ENCODE data around the gene HRG.

Gene HRG

DNA sequence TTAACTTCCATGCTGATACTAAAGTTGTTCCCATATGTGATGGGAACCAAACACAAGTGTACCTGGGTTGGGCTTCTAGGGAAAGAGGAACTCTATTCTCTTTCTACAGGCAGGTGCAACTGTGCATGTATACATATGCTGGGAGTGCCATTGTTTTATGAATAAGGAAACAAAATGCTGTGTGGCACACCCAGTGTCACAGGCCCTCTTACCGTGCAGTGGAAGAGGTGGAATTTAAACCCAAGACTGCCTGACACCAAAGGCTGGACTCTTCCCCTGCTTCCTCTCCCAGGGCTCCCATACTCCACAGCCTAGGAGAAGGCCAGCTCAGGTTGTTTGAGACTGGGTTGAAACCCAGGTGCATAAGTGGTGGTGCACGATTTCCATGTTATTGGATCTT lies 27.6 kb upstream of the HRG start:
- DNase-seq = no peak

DNA sequence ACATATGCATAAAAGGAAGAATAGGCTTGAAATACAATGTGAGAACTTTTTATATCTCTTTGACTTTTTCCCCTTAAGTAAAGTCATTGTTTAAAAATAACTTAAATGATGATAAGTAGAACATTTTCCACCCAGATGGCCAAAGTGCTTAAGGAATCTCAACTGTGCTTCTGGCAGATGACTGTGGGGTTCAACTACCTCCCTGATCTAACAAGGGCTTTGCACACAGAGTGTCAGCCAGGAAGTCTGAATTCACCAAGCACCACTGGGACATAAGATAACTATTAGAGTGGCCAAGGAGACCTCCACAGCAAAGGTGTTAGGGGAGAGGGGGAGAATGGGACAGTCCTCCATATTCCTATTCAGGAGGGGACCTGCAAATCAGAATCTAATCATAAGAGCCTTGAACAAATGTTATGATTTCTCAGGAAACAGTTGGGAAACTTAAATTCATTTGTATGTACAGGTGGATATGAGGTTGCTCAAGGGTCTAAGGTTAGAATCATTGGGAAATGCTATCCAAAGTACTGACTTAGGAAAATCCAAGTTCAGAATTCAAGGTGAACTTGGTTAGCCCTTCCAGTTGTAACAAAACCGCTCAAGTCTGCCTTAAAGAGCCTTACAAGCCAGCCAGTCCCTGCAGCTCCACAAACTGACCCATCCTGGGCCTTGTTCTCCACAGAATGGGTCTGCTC lies 25.9 kb upstream of the HRG start, which contains the start of gene FETUB:
FETUB (plus strand) TSS at position 622 of the 695 bp plus-strand sequence; CDS start at position 684, 62 bp downstream.
- DNase-seq = no peak

DNA sequence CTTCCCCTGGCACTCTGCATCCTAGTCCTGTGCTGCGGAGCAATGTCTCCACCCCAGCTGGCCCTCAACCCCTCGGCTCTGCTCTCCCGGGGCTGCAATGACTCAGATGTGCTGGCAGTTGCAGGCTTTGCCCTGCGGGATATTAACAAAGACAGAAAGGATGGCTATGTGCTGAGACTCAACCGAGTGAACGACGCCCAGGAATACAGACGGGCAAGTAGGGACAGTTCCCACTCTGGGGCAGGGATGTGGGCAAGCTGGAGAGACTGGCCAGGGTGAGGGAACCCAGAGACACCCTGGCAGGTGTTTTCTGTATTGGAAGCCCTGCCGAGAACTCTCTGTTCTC lies 25.4 kb upstream of the HRG start:
- no peak for DNase-seq

DNA sequence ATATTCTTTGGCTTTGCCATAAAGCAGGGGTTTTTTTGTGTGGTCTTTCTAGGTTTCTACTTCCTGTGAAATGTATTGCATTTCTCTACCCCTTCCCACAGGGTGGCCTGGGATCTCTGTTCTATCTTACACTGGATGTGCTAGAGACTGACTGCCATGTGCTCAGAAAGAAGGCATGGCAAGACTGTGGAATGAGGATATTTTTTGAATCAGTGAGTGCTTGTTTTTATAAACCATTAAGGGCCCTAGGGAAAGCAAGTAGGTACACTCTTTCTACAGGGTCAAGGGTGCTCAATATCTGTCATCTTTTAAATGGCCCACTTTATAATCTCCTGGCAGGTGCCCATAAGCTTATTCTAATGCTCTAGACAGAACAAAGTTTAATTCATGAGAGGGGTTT lies 24.9 kb upstream of the HRG start:
- no peak for DNase-seq

DNA sequence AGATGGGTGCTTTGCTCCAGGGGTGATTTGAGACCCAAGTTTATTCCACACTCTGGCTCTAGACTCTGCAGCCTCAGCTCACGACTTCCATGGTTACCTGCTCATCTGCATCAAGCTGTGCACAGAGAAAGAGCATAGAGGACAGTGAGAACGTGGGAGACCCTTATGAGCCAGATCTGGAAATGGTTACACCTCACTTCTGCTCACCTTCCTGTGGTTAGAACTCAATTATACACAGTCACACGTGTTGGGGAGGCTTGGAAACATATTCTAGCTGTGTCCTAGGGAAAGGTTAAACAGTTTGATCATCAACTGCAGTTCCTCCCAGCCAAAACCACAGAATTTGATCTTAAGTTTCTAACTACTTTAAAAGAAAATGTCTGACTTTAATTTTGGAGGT lies 23.8 kb upstream of the HRG start:
- DNase-seq = no peak

DNA sequence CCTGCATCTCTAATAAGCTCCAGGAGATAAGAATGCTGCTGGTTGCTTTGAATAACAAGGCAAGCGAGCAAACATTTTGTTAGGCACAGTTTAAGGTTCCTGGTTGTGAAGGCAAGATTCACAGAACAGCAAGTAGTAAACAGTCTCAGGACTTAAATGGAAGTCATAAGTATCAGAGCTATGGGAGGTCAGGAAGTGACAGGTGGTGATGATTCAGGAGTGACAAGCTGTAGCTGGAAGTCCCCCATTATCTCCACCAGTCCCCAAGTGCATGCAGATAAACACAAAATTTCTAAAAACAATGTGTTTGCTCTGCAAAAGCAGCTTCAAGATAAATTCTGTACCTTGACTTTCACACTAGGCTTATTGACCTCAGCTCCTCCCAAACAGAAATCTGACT lies 22.3 kb upstream of the HRG start:
- DNase-seq = no peak

DNA sequence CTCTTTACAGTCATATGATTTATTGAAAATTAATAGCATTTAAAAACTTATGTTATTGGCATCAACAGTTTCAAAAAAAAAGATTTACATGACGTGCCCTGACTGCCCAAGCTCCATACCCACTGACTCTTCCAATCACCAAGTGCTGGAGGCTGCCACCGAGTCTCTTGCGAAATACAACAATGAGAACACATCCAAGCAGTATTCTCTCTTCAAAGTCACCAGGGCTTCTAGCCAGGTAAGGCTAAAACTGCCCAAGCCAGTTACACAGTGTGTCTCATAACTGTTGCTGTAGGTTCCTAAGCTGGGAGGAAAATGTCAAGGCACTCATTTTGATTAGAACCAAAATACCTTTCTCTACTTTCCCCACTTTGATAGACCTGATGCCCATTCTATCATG lies 21.1 kb upstream of the HRG start:
- no peak for DNase-seq

DNA sequence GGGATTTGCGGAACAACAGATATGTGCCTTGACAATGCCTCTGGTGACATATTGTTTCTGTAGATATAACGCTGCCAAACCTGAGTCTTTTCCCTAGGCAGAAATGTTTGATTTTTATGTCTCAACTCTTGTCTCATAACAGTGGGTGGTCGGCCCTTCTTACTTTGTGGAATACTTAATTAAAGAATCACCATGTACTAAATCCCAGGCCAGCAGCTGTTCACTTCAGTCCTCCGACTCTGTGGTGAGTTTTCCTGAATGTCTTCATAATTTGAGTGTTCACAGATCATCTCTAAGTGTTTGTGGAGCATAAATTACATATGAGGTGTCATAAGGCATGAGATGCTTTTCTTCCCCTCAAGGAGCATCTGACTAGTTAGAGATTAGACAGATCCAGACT lies 19.7 kb upstream of the HRG start:
- no peak for DNase-seq

DNA sequence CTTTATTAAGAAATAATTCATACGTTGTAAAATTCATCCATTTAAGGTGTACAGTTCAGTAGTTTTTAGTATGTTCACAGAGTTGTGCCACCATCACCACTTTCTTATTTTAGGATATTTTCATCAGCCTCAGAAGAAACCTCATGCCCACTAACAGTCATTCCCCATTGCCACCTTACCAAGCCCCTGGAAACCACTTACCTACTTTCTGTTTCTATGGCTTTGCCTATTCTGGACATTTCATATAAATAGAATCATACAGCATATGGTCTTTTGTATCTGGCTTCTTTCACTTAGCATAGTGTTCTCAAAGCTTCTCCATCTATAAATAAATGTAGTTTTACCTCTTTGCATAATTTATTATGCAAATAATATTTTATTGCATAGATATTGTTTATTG lies 19.0 kb upstream of the HRG start:
- no peak for DNase-seq

DNA sequence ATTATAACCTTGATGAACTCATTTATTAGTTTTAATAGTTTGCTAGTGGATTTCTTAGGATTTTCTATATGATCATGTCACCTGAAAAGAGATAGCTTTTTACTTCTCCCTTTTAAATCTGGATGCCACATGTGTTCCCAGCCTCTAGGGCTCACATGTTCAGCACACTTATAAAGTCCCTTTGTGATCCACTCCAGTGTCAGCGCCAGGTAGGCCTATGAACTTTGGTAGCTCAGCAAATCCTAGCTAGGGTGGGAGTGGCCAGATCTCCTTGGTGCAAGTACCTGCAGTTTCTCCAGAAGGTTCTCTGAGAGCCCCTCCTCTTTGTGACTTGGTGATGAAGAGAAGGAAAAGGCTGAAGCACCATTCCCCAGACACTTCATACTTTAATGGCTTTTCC lies 17.0 kb upstream of the HRG start:
- no peak for DNase-seq

DNA sequence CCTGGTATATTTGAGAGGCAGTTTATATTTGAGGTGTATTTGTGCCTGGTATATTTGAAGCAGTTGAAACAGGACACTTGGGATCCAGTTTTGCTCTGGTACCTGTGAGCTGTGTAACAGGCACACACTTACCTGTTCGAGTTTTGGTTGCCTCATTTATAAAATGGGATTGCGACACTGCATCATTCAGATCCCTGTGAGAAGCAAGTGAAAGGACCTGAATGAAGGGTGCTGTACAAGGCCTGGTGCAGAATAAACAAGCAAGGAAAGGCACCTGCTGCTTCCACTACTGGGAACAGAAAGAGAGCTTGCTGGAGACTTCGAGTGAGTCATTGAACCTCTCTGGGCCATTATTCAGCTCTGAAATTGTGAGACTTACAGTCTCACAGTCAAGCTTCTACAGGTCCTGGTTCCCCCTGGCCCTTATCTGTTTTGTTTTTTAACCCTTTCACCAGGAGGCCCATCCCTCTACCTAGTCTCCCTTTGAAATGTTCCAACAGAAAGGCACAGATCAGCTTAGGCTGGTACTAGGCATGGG lies 14.1 kb upstream of the HRG start:
- DNase-seq = no peak

DNA sequence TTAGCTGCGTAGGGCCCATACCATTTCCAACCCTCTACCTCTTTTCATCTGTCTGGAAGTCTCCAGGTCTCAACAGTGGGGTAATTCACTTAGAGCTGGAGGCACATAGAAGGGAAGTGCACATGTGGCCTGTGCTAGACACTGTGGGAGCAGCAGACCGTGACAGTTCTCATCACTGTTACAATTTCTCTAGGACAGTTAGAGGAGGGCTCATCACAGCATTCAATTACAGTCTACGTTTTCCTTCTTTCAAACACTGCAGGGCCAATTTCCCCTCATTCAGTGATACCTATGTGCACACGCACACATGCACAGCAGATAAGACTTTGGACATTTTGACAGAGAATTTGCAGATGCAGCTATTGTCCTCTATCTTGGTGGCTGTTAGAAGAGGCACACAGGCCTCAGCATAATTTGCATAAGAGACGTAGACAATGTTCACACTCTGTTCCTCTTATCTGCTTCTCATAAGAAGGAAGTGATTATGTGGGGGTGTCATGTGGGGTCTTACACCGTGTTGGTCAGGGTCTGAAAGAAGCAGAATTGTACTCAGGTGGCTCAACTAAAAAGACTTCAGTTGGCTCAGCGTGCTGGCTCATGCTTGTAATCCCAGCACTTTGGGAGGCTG lies 12.6 kb upstream of the HRG start:
- no peak for DNase-seq

DNA sequence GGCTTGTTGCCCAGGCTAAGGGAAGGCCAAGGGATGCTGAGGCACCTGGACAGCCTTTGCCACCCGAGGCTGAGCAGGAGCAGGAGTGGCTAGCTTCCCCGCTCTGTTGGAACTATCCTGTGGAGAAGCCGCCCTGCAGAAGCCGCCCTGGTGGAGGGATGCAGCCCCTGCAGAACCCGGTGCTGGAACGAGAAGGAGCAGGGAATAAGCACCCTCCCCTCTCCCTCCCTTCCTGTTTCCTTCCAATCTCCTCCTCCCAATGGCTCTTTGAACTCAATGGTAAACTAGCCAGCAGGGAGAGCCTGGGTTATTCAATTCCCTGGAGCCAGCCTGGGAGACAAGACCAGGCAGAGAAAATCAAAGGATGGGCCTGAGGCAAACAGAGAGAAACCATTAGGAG lies 11.8 kb upstream of the HRG start:
- DNase-seq = no peak

DNA sequence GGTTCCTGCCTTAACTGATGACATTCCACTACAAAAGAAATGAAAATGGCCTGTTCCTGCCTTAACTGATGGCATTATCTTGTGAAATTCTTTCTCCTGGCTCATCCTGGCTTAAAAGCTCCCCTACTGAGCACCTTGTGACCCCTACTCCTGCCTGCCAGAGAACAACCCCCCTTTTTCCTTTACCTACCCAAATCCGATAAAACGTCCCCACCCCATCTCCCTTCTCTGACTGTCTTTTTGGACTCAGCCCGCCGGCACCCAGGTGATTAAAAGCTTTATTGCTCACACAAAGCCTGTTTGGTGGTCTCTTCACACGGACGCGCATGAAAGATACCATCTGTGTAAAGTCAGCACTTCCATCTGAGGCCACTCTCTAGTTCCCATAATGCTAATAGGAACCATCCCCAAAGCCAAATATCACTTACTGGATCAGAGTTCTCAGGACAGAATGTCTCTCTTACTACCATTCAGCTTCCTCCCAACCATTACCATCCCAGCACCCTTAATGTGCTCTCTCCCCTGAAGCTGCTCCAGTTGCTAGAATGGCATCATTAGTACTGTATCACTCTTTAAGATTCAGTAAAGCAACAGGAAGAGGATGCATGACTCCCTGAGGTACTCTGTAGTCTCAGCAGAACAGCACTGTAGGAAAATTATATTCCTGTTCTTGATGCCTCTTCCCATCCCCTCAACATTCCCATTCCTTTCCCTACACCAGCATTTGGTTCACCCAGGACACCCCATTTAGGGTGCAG lies 2.3 kb upstream of the HRG start:
- no peak for DNase-seq

DNA sequence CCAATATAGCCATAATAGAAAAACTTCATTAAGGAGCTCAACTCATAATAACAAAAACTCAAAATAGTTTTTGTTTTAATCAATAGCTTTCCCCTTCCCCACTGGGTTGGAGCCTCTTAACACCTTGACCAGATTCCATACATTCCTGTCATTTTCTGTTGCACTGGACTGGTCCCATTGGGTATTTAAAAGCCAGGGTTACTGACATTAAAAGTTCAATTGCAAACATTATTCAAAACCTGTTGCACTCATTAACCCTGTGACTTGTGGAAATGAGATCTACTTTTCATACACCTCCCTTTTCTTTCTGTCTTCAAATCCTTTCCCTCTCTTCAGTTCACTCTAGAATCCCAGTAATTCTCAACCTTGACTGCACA lies 1.7 kb upstream of the HRG start:
- DNase-seq = no peak

DNA sequence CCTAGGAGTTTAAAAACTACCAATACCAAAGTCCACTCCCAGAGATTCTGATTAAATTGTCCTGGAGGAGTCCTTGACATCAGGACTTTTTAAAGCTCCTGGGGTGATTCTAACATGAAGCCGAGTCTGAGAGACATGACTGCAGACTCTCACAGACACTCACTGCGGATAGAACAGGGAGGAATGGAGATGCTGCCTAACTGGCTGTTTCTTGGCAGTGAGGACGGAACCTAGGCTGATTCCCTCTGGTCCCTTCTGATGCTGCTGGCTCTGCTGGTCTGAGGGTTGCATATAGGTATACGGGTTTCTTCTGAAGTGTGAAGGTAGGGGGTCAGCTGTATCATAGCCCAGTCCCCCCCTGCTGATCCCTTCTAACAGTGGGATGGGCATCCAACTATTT lies 1.3 kb upstream of the HRG start:
- no peak for DNase-seq

DNA sequence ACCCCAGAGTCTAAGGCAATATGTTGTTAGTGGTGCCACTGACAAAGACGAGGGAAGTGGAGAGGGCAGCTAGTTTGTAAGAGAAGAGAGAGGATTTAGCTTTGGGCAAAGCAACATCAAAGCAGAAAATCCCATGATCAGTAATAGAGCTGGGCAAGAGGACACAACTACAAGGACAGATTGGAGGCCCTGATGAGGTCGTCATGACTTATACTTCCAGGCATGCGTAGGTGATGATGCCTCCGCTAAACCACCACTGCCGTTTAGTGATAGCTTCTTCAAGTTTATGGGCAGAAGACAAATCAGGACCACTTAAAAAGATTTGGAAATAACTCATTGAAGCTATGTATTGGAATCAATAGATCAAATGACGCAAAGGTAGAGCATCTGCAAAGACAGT lies 2.6 kb downstream of the HRG start:
- no peak for DNase-seq

DNA sequence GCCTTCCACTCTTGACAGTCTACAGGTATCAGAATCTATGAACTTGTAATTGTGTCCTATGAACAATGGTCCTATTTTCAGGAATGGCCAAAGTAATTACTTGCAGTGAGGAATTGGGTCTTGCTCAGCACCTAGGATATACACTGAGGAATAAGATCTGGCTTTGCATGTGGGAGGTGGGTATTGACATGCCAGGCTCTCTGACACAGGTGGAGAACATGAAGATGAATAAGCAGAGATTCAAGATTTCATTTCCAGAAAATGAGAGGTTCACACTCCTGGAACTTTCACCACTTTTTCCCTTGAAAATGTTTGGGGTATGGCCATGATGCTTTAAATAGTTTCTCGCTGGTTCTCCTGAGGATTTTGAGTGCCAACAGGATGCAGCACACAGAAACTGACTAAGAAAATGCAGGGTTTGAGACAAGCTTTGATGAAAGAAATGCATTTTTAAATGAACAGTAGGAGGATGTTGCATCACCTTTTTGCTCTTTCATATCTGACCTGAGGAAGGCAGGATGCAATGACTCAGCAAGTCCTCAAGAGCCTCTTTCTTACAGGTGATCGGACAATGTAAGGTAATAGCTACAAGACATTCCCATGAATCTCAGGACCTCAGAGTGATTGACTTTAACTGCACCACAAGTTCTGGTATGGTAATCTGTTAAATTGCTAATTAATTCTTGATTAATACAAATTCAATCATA lies 3.7 kb downstream of the HRG start:
- DNase-seq = no peak

DNA sequence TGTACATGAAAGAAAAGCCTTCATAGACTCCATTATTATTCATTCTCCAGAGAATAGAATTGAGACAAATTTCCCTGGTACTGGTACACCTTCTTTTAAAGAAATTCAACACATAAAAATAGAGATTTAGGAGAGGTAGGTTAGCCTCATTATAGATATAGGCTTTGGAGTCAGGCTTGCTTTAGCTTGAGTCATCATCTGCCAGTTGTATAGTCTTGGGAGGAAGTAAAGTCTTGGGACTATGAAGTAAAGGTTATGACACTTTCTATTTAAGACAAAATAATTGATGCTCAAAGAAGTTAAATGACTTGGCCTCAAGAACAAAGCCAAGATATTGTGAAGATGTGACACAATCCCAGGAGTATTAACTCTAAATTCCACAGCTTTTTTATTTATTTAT lies 4.3 kb downstream of the HRG start:
- DNase-seq = no peak

DNA sequence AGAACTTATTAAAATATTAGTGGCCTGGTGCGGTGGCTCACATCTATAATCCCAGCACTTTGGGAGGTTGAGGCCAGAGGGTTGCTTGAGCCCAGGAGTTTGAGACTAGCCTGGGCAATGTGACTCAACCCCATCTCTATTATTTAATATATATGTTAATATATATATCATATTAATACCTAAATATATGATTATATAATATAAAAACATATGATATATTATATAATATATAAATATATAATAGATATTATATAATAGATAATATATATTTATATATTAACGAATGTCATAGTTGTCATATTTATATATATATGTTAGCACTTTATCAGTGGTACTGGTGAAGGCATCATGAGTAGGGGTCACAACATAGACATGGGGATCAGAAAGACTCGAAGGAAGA lies 5.2 kb downstream of the HRG start:
- DNase-seq = no peak

DNA sequence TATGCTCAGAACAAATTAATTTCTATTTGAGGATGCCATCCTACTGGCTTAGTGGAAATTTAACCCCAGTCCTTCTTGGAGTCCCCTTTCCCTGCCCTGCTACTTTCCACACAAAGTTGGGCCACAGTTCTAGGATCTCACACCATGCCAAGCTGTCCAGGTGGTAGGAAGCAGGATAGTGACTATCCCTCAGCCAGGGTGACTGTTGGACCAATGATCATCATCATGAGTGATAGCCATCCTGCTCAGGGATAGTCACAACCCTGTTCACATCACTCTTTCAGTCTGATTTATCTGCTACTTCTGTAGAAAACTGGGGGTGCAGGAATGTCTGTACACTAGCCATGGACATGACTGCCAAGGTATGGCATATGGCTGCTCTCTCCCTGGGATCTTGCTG lies 12.8 kb downstream of the HRG start:
- no peak for DNase-seq

DNA sequence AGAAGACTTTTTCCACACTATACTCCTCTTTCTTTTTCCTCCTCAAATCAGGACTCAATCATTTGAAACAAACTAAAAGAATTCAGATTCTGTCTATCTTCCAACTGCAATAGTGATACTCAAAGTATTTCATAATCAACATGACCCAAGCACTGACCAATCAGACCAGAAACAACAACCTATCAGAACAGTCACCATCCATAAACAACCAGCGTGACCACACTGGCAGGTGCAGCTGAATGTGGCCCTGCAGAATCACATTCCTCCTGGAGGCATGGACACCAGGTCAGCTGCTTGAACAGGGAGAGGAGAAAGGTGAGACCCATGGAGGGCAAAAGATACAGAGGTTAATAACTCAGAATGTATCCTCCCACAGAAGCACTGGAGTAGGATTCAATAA lies 13.3 kb downstream of the HRG start:
- no peak for DNase-seq

DNA sequence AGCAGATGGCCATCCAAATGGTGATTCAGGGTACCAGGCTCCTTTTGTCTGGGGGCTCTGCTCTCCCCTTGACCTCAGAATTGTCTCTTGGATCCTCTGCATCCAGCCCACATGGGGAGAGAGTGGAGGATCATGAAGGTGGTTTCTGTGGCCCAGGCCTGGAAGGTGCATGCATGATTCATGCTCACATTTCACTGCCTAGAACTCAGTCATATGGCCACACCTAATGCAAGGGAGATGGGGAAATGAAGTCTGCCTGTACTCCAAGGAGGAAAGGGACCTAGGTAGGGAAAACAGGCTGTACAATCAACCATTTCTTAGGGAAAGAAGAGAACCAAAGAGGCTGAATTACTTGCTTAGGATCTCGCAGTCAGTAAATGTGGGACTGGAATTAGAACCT lies 15.1 kb downstream of the HRG start:
- no peak for DNase-seq

DNA sequence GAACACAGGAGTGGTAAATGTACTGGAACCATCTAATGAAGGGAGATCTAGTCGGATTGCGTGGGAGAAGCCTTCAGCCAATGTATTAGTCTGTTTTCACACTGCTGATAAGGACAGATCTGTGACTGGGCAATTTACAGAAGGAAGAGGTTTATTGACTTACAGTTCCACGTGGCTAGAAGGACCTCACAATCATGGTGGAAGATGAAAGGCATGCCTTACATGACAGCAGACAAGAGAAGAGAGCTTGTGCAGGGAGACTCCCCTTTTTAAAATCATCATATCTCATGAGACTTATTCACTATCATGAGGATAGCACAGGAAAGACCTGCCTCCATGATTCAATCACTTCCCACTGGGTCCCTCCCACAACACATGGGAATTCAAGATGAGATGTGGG lies 17.0 kb downstream of the HRG start:
- DNase-seq = no peak

All from GF-D8 (cell line).